Adipose tissue (tissue), 3 donors: ENCODE results near the gene SLC23A3. TPM values are rescaled to one million over a fixed set of nuclear protein-coding genes. Genes with fewer than 3 reads are reported as not detected.

Experiments
- H3K27ac ChIP-seq: one replicate; pipeline ENCODE4 v1.5.1; 2013; ENCODE audit warnings: low read depth, low read length
- WGBS, 3 donors: extraction: QIAGEN DNeasy Blood & Tissue Kit; methylation state at CpG; one replicate each; pipeline ENCODE4 v1.1.7; 2013; 5-methylcytosine and 5-hydroxymethylcytosine counted together
- polyA plus RNA-seq, 3 donors: library from polyadenylated mRNA; stranded (reverse); fragments of 200-250 nt; gene quantifications; one replicate each; pipeline ENCODE4 v1.2.3, GENCODE V29; 2013
- donor health status: healthy with polysubstance abuse.
- donor health status: Bipolar disorder and iron deficiency.
- donor health status: healthy.

The SLC23A3 gene
- polyA plus RNA-seq, 3 donors, result 0.48 to 2.0 (median 0.64) TPM

DNA sequence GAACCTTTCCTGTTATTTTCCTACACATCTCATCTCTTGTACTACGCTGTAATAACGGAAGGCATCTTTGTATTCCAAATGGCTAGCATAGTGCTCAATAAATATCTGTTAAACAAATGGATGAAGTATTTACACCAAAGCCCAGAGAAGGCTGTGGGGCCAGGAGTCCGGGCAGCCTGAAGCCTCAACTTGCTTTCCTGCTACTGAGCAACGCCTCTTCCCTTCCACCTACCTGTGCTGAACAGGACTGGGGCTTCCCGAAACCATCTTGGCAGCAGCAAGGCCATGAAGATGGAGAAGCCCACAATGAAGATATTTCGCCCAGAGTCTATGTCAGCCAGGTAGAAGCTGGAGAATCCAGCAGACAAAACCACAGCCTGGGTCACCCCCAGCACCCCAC, 6.7 kb downstream of the SLC23A3 start:
- no peak overlapping the region for H3K27ac ChIP-seq
- WGBS, 3 donors, result 89 to 97% (median 95%) methylated on average over 6 of the region's 6 CpGs

DNA sequence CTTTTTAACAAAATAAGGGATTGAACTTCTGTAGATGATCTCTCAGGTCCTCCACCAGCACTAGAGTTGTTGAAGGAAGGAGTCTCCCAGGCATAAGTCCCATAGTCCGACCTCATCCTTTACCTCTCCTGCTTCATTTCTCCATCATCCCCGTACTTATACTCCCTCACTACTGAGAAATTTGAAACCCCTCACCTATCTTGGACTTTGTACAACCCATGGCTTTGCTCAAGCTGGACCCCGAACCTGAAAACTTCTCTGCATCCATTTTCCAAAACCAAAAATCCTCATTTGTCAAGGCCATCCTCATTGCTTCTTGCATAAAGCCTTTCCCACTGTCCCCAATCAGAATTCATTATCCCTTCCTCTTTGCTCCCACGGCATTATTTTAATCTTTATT, 8.7 kb downstream of the SLC23A3 start:
- WGBS, 3 donors, result 59 to 80% (median 74%) methylated on average over 4 of the region's 4 CpGs
- no peak overlapping the region for H3K27ac ChIP-seq

- 1% methylated on average over 63 to 70 of the region's 70 CpGs for WGBS, 3 donors
Observed at GRCh38 chr2:219160186-219161017, 9.4 kb downstream of the SLC23A3 start, which contains the start of gene NHEJ1. Gene NHEJ1 (minus strand): TSS chr2:219160815. CDS start chr2:219158362, 2,453 bp downstream.

GRCh38 chr2:219159771-219160185, 10.1 kb downstream of the SLC23A3 start:
- 6 to 13% (median 6%) methylated on average over 18 of the region's 18 CpGs for WGBS, 3 donors
- no peak overlapping the region for H3K27ac ChIP-seq

More at GRCh38 chr2:219160186-219161017, 9.4 kb downstream of the SLC23A3 start, which contains the start of gene NHEJ1:
- no peak within 1 kb of the TSS for H3K27ac ChIP-seq

DNA sequence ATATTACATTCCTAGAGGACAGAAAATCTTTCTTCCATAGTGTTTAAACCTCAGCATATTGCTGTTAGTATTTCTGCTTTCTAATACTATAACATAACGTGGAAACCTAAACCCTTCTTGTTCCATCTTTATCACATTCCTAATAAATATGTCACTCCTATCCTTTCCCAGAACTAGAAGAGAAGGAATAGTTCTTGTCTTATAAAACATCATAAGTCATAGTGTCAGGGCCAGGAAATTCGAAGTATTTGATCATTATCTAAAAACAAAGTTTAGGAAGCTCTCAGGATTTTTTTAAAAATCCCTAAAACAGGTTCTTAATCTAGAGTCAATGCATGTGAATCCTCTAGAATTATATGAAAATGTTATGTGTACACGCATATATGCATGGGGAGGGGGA, 11.2 kb downstream of the SLC23A3 start:
- H3K27ac ChIP-seq, result no peak overlapping the region

GRCh38 chr2:219158025-219158424, 11.8 kb downstream of the SLC23A3 start:
- no peak overlapping the region for H3K27ac ChIP-seq
- 87 to 95% (median 92%) methylated on average over 4 of the region's 4 CpGs for WGBS, 3 donors

More for the DNA sequence above, 11.2 kb downstream of the SLC23A3 start:
- WGBS, 3 donors, result 83 to 90% (median 85%) methylated on average over 3 of the region's 3 CpGs

DNA sequence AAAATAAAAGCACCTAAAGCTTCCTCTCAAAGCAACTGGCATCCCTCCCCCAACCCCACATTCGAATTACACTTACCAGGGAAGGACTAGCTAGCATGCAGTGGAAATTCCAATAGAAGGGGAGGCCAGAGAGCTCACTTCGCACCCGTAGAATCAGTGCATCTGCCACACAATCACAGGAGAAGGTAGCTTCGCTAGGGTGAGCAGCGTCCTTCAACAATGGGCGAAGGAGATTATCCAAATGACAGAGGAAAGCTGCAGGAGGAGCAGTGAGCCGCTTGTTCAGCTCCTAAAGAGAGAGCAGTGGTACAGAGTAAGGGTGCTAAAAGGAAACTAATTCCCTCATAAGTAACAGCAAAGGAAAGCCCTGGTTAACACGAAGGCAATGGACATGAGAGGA, 12.4 kb downstream of the SLC23A3 start:
- H3K27ac ChIP-seq, result no peak overlapping the region
- 86 to 93% (median 91%) methylated on average over 8 of the region's 8 CpGs for WGBS, 3 donors

DNA sequence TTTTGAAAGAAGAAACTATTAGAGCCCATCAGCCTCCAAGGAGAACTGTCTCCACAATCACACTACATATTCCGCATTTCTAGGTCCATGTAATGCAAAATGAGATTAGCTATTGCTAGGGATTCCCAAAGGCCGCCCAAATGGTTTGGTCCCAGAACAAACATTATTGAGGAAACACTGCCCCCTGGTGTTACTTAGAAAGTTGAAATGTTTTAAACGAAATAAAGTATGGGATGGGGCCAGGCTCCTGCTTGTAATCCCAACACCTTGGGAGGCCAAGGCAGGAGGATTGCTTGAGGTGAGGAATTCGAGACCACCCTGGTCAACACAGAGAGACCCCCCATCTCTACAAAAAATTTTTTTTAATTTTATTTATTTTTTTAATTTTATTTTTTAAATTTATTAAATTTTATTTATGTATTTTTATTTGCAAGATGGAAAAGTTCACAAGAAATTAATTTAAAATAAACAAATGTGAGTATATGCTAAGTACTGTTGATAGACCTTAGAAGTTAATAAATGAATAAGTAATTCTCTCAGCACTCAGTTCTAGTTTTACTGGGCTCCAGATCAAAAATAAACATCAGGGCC, 14.7 kb downstream of the SLC23A3 start:
- WGBS, 3 donors, result 9 to 13% (median 12%) methylated on average over 4 of the region's 4 CpGs

DNA sequence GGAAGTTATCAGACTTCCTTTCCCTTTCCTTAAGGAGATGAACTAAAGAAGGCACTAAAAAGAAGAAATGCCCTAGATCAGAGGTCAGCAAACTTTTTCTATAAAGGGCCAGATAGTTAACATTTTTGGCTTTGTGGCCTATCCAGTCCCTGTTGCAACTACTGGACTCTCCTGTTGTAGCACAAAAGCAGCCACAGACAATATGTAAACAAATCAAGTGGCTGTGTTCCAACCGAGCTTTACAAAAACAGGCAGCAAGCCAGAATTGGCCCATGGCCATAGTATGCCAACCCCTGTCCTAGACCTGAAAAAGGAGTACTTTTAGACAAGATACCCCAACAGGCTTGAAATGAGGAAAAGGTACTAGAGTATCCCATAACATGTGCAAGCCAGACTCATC, 20.2 kb downstream of the SLC23A3 start:
- no peak overlapping the region for H3K27ac ChIP-seq
- WGBS, 3 donors, result 8 to 47% (median 14%) methylated on average over 1 of the region's 1 CpG

More for the DNA sequence above, 14.7 kb downstream of the SLC23A3 start:
- no peak overlapping the region for H3K27ac ChIP-seq

DNA sequence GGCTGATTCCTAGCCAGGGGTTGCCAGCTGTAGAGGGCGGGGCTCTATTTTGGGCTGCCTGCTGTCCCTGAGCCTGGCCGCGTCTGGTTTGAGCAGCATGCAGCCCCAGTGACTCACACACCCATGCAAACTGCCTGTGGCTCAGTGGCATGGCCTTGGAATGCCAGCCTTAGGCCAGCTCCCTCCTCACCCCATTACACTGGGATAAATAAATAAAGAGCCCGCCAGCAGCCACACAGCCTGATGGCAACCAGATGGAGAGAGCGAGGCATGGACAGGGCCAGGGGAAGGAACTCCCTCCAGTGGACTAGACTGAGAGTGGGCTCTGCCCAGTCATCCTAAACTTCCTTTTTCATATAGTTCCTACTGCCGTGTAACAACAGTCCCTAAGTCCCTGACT, 27.5 kb downstream of the SLC23A3 start:
- no peak overlapping the region for H3K27ac ChIP-seq

GRCh38 chr2:219140722-219141121, 29.1 kb downstream of the SLC23A3 start:
- 94 to 97% (median 96%) methylated on average over 3 of the region's 3 CpGs for WGBS, 3 donors

More for the DNA sequence above, 27.5 kb downstream of the SLC23A3 start:
- WGBS, 3 donors, result 84 to 89% (median 86%) methylated on average over 6 of the region's 6 CpGs

DNA sequence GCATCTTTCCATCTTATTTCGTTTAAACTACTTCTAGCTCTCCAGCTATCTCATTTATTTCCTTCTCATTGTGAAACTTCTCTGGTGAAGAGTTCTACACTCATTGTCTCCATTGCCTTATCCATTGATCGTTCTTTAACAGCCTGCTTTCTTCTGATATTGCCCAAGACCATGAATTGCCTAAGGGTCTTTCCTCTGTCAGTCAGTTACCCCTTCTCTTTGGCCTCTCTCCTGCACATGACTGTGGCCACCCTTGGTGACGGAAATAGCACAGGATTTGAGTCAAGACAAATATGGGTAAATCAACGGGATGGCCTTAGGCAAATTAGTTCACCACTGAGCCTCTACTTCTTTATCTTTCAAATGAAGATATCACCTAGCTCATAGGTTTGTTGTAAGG, 35.9 kb downstream of the SLC23A3 start:
- WGBS, 3 donors, result 66 to 86% (median 70%) methylated on average over 4 of the region's 4 CpGs

More at GRCh38 chr2:219140722-219141121, 29.1 kb downstream of the SLC23A3 start:
- H3K27ac ChIP-seq, result no peak overlapping the region

DNA sequence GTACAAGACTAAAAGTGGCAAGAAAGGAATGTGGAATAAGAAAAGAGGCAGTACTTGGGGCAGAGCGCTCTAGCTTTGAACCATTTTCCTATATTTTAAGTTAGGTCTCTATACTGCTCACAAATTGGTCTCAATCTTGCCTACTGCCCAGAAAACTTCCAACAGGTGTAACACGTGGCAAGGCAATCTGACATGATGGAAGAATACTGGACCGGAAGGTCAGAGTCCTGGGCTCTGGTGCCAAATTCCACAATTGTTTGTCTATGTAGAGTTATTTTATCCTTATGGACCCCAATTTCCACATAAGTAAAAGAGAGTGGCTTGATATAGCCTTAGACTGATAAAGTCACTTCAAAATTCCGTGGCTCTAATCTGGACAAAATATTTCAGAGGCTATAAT, 38.1 kb downstream of the SLC23A3 start:
- 75 to 88% (median 84%) methylated on average over 4 of the region's 4 CpGs for WGBS, 3 donors
- H3K27ac ChIP-seq, result no peak overlapping the region

More for the DNA sequence above, 35.9 kb downstream of the SLC23A3 start:
- H3K27ac ChIP-seq, result no peak overlapping the region

DNA sequence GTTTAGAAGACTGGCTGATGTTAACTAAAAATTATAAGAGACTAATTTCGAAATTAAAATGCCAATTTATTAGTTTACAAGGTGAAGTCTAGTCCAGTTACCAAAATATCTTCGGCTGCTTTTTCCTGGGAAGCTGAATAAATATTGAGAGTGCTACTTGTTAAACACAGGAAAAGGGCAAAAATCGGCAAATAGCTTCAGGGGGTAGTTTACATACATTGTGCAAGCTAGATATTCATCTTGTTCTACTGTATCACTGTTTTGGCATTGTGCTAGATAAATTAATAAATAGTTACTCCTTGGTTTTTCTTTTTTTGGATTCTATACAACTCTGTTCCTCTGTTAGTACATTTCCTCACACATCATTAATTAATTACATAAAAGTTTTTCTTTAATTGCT, 38.5 kb downstream of the SLC23A3 start:
- H3K27ac ChIP-seq, result no peak overlapping the region
- 77 to 83% (median 81%) methylated on average over 3 of the region's 3 CpGs for whole genome bisulfite sequencing, 3 donors

GRCh38 chr2:219129589-219129988, 40.2 kb downstream of the SLC23A3 start:
- no peak overlapping the region for H3K27ac ChIP-seq
- WGBS, 3 donors, result 92 to 97% (median 96%) methylated on average over 16 of the region's 16 CpGs

GRCh38 chr2:219128396-219128795, 41.4 kb downstream of the SLC23A3 start:
- 42 to 84% (median 61%) methylated on average over 7 of the region's 7 CpGs for WGBS, 3 donors
- no peak overlapping the region for H3K27ac ChIP-seq

GRCh38 chr2:219127037-219127635, 42.7 kb downstream of the SLC23A3 start:
- WGBS, 3 donors, result 54 to 68% (median 57%) methylated on average over 2 of the region's 2 CpGs
- H3K27ac ChIP-seq, result no peak overlapping the region

GRCh38 chr2:219126555-219126954, 43.3 kb downstream of the SLC23A3 start:
- WGBS, 3 donors, result 34 to 82% (median 74%) methylated on average over 3 of the region's 3 CpGs
- H3K27ac ChIP-seq, result no peak overlapping the region

DNA sequence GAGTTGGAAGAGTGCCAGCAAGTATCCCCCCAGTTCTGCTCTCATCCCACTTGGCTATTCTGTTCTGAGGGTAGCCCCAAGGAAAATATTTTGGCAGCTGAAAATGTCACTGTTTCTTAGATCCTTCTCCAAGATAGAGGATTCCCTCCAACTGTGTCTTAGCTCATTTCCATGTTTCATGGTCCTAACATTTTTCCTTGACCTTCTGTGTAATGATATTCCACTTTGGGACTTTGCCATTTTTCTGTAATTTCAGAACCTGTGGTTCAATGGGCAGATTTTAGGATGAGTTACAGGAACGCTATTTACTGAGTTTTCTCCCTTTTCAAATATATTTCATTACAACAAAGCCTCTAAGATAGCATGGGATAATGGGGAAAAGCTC, 44.0 kb downstream of the SLC23A3 start:
- no peak overlapping the region for H3K27ac ChIP-seq

More for the DNA sequence above, 44.0 kb downstream of the SLC23A3 start:
- WGBS, 3 donors, result 77 to 84% (median 78%) methylated on average over 1 of the region's 1 CpG
